HCT116 (cell line): ENCODE results near the gene NFE2L2. TPM values are rescaled to one million over a fixed set of nuclear protein-coding genes. Genes with fewer than 3 reads are reported as not detected.
"Not testable (repeated sequence)": the region's sequence is repeated elsewhere in the genome, so short reads cannot be mapped to it uniquely, and the experiment has no call there.

ENCODE experiments used
- ATAC-seq: fragments of 200-7000 bp; cut with Tn5 transposase; 2 replicates; pipeline ENCODE4 v1.9.1; 2020; ENCODE audit warnings: mild to moderate bottlenecking, moderate library complexity
- BruUV-seq: library from RNA; stranded (reverse); fragments of 400-500 nt; replicated peaks from 2 replicates; lab custom pipeline; 2021; lab: Mats Ljungman, UMichigan
- CTCF ChIA-PET: fragments of 300-600 bp; sonication (Branson Sonifier 250); formaldehyde crosslinking; loops from one replicate; lab custom pipeline; 2021; ENCODE audit warnings: antibody characterized with exemption; lab: Charles Lee
- POLR2A ChIA-PET: fragments of 300-600, 350-600 bp; sonication (Branson Sonifier 250); formaldehyde crosslinking; loops from one replicate; lab custom pipeline; 2021; ENCODE audit warnings: antibody characterized with exemption; lab: Charles Lee
- RAD21 ChIA-PET, 2 experiments: fragments of 300-600 bp; sonication (Branson Sonifier 250); formaldehyde crosslinking; loops; one replicate each; lab custom pipeline; 2023; ENCODE audit warnings: low total read pairs in 2 of 2; ENCODE audit not compliant: uncharacterized antibody in 2 of 2, unreplicated experiment in 2 of 2, low non-redundant PET in 1 of 2; lab: Charles Lee
- DNase-seq: peaks from one replicate; pipeline ENCODE4 v3.0.0-alpha.2; 2010; ENCODE audit warnings: low read depth, low spot score
- H2AFZ ChIP-seq: fragments of 200-600 bp; shearing (Covaris generic), sonication (generic); 2 replicates; pipeline ENCODE4 v1.6.1; 2017; ENCODE audit warnings: low read depth, mixed run types, mixed read lengths, antibody characterized with exemption, low read length; ENCODE audit not compliant: poor library complexity, severe bottlenecking
- H3K27ac ChIP-seq: 2 replicates; pipeline ENCODE4 v1.5.1; 2012; ENCODE audit warnings: low read depth, low read length
- H3K27me3 ChIP-seq: fragments of 200-600 bp; sonication (generic); 2 replicates; pipeline ENCODE4 v1.6.1; 2016; ENCODE audit warnings: mixed run types, low read length, mixed read lengths; ENCODE audit not compliant: insufficient read depth
- H3K36me3 ChIP-seq, 2 experiments: fragments of 200-500 bp in 1 of 2; fragments of 200-600 bp in 1 of 2; sonication (Bioruptor generic) in 1 of 2; sonication (generic) in 1 of 2; 2 replicates each; pipeline versions ENCODE4 v1.5.1 to v1.6.1; 2014 to 2016; ENCODE audit warnings: low read length in 2 of 2, inconsistent platforms in 1 of 2, mixed read lengths in 1 of 2, mixed run types in 1 of 2; ENCODE audit not compliant: insufficient read depth in 2 of 2, control insufficient read depth in 1 of 2
- H3K4me1 ChIP-seq, 2 experiments: fragments of 200-600 bp in 1 of 2; sonication (generic) in 1 of 2; 2 replicates each; pipeline versions ENCODE4 v1.5.1 to v1.6.1; 2012 to 2017; ENCODE audit warnings: low read length in 2 of 2, inconsistent platforms in 1 of 2, mild to moderate bottlenecking in 1 of 2, mixed read lengths in 1 of 2, mixed run types in 1 of 2, moderate library complexity in 1 of 2; ENCODE audit not compliant: insufficient read depth in 2 of 2, control insufficient read depth in 1 of 2
- H3K4me2 ChIP-seq: fragments of 200-600 bp; sonication (generic); 2 replicates; pipeline ENCODE4 v1.6.1; 2017; ENCODE audit warnings: mixed run types, low read length, mixed read lengths
- H3K4me3 ChIP-seq, 2 experiments: fragments of 200-600 bp in 1 of 2; sonication (generic) in 1 of 2; replicated peaks in 1 of 2; 2 replicates each; pipeline ENCODE4 v1.5.1; 2011 to 2016; ENCODE audit warnings: low read length in 2 of 2, control low read depth in 1 of 2, low read depth in 1 of 2, mild to moderate bottlenecking in 1 of 2, mixed read lengths in 1 of 2, mixed run types in 1 of 2
- H3K79me2 ChIP-seq: fragments of 200-600 bp; sonication (generic); 2 replicates; pipeline ENCODE4 v1.6.1; 2017; ENCODE audit warnings: mild to moderate bottlenecking, mixed run types, low read length, moderate library complexity, mixed read lengths; ENCODE audit not compliant: insufficient read depth
- H3K9ac ChIP-seq: fragments of 200-600 bp; sonication (generic); 2 replicates; pipeline ENCODE4 v1.6.1; 2016; ENCODE audit warnings: low read length, mixed read lengths
- H3K9me2 ChIP-seq: fragments of 200-600 bp; sonication (generic), shearing (Covaris generic); 2 replicates; pipeline ENCODE4 v1.6.1; 2017; ENCODE audit warnings: mixed run types, mild to moderate bottlenecking, moderate library complexity; ENCODE audit not compliant: insufficient read depth
- H3K9me3 ChIP-seq, 2 experiments: fragments of 200-500 bp in 1 of 2; fragments of 200-600 bp in 1 of 2; sonication (Bioruptor generic) in 1 of 2; sonication (generic) in 1 of 2; 2 replicates each; pipeline ENCODE4 v1.6.1; 2014 to 2017; ENCODE audit warnings: low read length in 2 of 2, mixed read lengths in 2 of 2, inconsistent platforms in 1 of 2, low read depth in 1 of 2, mild to moderate bottlenecking in 1 of 2, mixed run types in 1 of 2, moderate library complexity in 1 of 2; ENCODE audit not compliant: control insufficient read depth in 1 of 2, insufficient read depth in 1 of 2
- H4K20me1 ChIP-seq: fragments of 200-600 bp; sonication (generic), shearing (Covaris generic); 2 replicates; pipeline ENCODE4 v1.6.1; 2017; ENCODE audit warnings: mixed run types, mild to moderate bottlenecking, moderate library complexity; ENCODE audit not compliant: insufficient read depth
- EZH2phosphoT487 ChIP-seq: fragments of 200-600 bp; IDR thresholded peaks from 2 replicates; pipeline ENCODE4 v1.6.1; 2018; ENCODE audit warnings: antibody characterized with exemption, borderline replicate concordance
- RAD21 ChIP-seq: IDR thresholded peaks from 2 replicates; pipeline ENCODE4 v1.6.1; 2012; ENCODE audit warnings: low read depth, mild to moderate bottlenecking
- intact Hi-C: fragments of 100-400 bp; cut with micrococcal nuclease; formaldehyde crosslinking; loops from 2 replicates; pipeline ENCODE4 v1.10.0; 2022
- total RNA-seq: library from RNA; stranded (reverse); gene quantifications from one replicate; pipeline ENCODE4 v1.2.1, GENCODE V29; 2021; ENCODE audit not compliant: unreplicated experiment
- TF ChIP-seq, protein P1 (sequence below), 3 experiments: fragments of 200-600 bp in 1 of 3; sonication (generic) in 1 of 3; IDR thresholded peaks in 2 of 3; conservative IDR thresholded peaks in 1 of 3; 2 replicates each; pipeline ENCODE4 v1.5.1; 2012 to 2017; ENCODE audit warnings: low read depth in 2 of 3, low read length in 2 of 3, antibody characterized with exemption in 1 of 3, borderline replicate concordance in 1 of 3, control low read depth in 1 of 3, mild to moderate bottlenecking in 1 of 3, mixed read lengths in 1 of 3, mixed run types in 1 of 3, moderate library complexity in 1 of 3; ENCODE audit not compliant: insufficient read depth in 1 of 3

The NFE2L2 gene
- total RNA-seq, 1 experiment from 2014 or later, result 106 TPM

DNA sequence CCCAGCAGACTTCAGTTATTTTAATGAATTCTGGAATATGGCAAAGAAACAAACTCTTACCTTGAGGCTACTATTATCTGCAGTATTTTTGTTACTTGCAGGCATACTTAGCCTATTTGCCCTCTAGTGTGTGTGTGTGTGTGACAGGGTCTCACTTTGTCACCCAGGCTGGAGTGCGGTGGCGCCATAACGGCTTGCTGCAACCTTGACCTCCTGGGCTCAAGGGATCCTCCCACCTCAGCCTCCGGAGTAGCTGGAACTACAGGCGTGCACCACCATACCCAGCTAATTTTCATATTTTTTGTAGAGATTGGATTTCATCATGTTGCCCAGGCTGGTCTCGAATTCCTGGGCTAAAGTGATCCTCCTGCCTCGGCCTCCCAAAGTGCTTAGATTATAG, 64.1 kb downstream of the NFE2L2 start:
- POLR2A ChIA-PET, result interaction anchor here (3.1 kb wide), 1 partner anchor 12 kb away, joined by 15 read pairs; the partner anchor contains the start of gene HNRNPA3
- DNase-seq, H3K36me3 ChIP-seq, H3K4me2 ChIP-seq, H3K27ac ChIP-seq, H3K4me1 ChIP-seq, RAD21 ChIA-PET, H3K9me3 ChIP-seq, H3K79me2 ChIP-seq, ATAC-seq, H3K9me2 ChIP-seq, BruUV-seq, H2AFZ ChIP-seq, intact Hi-C loops, H3K9ac ChIP-seq, CTCF ChIA-PET, H4K20me1 ChIP-seq, H3K4me3 ChIP-seq, H3K27me3 ChIP-seq: not testable (repeated sequence)

- intact Hi-C loops, result no loop called here
Measured at GRCh38 chr2:177195194-177195593, 69.3 kb downstream of the NFE2L2 start.

More at GRCh38 chr2:177195194-177195593, 69.3 kb downstream of the NFE2L2 start:
- Histone ChIP-seq H3K27me3 (no peaks in the 10 kb centered on the region), H3K9me2 (no peaks in the 10 kb centered on the region), H3K79me2 (no peaks in the 10 kb centered on the region), H3K9ac (no peak overlapping the region), H3K9me3 (no peaks in the 10 kb centered on the region), H2AFZ (no peak overlapping the region), H3K36me3 (no peaks in the 10 kb centered on the region)
- DNase-seq (no peak), ATAC-seq (peak; percentile 73)
- CTCF ChIA-PET, result interaction anchor here (1.4 kb wide), 1 partner anchor 11 kb away, joined by 3 read pairs; no protein-coding TSS in a partner anchor
- POLR2A ChIA-PET, result no interaction called here
- TF ChIP-seq RAD21 (peak; percentile 46; the same call in 1 of the 2 replicates), EZH2phosphoT487 (no peak)
- TF ChIP-seq, protein P1, sequence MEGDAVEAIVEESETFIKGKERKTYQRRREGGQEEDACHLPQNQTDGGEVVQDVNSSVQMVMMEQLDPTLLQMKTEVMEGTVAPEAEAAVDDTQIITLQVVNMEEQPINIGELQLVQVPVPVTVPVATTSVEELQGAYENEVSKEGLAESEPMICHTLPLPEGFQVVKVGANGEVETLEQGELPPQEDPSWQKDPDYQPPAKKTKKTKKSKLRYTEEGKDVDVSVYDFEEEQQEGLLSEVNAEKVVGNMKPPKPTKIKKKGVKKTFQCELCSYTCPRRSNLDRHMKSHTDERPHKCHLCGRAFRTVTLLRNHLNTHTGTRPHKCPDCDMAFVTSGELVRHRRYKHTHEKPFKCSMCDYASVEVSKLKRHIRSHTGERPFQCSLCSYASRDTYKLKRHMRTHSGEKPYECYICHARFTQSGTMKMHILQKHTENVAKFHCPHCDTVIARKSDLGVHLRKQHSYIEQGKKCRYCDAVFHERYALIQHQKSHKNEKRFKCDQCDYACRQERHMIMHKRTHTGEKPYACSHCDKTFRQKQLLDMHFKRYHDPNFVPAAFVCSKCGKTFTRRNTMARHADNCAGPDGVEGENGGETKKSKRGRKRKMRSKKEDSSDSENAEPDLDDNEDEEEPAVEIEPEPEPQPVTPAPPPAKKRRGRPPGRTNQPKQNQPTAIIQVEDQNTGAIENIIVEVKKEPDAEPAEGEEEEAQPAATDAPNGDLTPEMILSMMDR (IDR thresholded peaks at IDR 0.05 in 2 of 3, conservative IDR thresholded peaks at IDR 0.05 in 1 of 3; ENCODE audit: borderline replicate concordance in 1 of 3, insufficient read depth in 1 of 3, low read depth in 2 of 3, low read length in 2 of 3), result 0 out of 6 replicates have a peak, but pooled peaks of 2 of the 3 experiments have one; percentile 16 to 31
- TF ChIP-seq, all 23 proteins: peak for 2
- Histone ChIP-seq H3K4me2 (no peak overlapping the region), H4K20me1 (no peaks in the 10 kb centered on the region), H3K27ac (no peak overlapping the region), H3K4me3 (no peak overlapping the region), H3K4me1 (no peaks in the 10 kb centered on the region)
- RAD21 ChIA-PET, result no interaction called here
- no TSS peak for BruUV-seq
